HG02938 (cell line): ENCODE measurements around the gene CD200R1.

Source experiments
- ATAC-seq: cut with Tn5 transposase; IDR thresholded peaks from one replicate; pipeline ENCODE4 v1.9.1; 2021; ENCODE audit warnings: mild to moderate bottlenecking, moderate library complexity; ENCODE audit not compliant: unreplicated experiment

The CD200R1 gene, protein sequence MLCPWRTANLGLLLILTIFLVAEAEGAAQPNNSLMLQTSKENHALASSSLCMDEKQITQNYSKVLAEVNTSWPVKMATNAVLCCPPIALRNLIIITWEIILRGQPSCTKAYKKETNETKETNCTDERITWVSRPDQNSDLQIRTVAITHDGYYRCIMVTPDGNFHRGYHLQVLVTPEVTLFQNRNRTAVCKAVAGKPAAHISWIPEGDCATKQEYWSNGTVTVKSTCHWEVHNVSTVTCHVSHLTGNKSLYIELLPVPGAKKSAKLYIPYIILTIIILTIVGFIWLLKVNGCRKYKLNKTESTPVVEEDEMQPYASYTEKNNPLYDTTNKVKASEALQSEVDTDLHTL

DNA sequence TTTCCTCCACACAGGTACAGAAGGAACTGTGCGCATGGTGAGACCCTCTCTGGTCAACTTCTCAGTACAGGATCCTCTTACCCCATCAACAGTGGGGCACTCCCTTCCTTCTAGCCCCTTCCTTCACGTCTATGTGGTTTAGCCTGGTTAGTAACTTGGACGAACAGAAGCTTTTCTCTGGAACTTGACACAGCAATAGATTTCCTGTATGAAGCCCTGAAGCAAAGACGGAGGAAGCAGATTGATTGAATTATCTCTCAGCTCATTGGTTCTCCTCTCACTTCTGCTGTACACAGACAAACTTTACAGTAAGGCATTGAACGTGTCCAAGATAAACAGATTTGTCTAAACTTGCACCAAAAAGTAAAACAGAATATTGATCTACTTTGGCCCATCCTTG is at the start of gene CD200R1:
TSS of gene CD200R1 (minus strand) at position 210 of the 400 bp plus-strand sequence. CDS start 246 bp downstream, outside the sequence.
- ATAC-seq = no peak

GRCh38 chr3:113021471-113021870 is 46.6 kb upstream of the CD200R1 start:
- no peak for ATAC-seq

- peak; percentile 85 for ATAC-seq
Observed at GRCh38 chr3:113019182-113020137, 44.6 kb upstream of the CD200R1 start.

- no peak for ATAC-seq
Observed at GRCh38 chr3:113018536-113019181, 43.8 kb upstream of the CD200R1 start.

DNA sequence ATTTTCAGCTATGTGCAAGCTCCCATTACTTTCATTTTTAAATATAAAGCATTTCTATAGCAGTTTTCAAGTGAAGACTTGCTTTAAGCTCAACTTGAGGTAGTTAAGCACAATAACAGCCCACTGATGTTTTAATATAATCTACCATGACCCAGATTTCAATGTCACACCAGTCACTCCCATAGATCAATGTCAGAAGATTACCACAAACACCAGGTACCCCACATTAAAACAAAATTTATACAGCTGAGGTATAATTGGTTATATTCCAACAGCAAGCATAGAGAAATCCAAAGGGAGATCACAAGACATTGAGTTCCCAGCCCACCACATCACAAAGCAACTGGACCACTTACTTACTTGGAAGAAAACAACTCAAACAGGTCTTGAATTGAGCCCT is 38.7 kb upstream of the CD200R1 start:
- ATAC-seq = no peak

DNA sequence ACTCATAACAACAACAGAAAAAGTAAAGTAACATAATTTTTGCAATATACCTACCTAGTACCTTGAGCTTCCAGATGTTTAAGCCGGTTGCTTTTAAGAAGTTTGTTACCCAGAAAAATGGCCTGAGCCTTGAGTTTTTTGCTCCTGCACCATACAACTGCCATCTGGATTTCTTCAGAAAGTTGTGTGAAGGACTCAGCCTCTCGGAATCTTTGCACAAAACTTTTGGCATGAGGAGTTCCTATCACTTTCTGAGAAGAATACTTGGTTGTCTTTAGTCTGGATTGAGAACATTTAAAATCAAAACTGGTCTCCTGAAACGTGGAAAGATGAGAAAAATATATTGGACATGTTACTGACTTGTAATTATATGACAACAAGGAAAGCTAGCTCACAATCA is 33.2 kb upstream of the CD200R1 start:
- no peak for ATAC-seq

DNA sequence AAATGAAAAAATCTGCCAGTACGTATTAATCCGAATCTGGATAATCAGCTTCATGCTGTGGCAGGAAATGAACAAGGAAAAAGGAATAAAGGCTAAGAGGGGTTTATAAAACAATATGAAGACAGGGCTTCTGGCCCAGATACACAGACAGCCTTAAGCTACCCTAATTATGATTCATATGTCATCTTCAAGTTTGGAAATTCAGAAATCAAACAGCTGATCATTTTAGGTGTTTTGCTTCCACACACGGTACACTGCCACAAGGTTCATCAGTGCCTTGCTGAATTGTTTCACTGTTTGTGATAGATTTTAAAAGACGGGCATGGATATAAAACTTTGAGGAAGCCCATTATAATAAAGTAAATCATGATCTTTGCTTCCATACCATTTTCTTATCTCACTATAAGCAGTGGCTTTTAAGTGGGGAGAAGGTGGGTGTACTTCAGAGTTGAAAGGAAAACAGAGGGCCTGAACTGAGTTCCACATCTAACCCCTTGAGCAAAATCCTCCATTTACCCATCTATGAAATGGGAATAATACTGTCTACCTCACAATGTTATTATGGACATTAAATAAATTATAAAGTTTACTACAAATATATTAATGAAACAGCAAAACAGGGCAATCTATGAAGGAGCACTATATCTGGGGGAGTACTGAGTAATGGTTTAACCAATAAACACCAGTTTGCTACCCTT is 31.6 kb upstream of the CD200R1 start:
- no peak for ATAC-seq

DNA sequence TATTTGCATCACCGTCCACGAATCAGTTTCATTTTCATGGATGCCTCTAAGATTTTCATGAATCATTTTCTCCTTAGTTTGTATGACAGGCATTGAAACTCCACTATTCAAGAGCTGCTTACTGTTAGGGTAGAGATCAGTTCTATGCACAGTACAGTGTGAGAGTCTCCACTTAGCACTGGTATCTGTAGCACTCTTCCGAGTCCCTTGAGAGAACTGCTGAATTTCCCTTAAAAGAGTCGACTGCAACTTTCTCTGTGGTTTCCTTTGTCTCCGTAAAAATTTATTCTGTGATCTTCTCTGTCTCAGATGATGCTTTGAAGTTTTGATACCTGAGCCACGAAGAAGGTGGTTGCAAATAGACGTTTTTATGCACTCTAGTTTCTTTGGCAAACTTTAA is 30.7 kb upstream of the CD200R1 start:
- ATAC-seq = no peak

- no peak for ATAC-seq
Observed at GRCh38 chr3:113002679-113003078, 27.8 kb upstream of the CD200R1 start.

DNA sequence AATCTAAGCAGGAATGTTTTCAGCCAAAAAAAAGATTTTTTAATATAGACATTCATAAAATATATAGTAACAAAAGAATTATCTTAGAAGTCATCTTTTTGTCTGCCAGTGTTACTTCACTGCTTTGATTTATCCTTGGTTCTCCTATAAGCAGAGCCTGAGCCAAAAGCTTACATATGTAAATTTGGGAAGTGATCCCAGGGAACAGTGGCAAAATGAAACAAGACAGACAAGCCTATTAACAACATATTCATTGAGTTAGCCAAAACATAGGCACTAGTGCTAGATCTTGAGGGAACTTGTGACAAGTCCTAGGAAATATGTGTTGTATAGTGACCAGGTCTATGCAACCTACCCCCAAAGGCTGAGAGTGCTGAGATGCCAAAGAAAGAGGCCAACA is 27.1 kb upstream of the CD200R1 start:
- no peak for ATAC-seq

DNA sequence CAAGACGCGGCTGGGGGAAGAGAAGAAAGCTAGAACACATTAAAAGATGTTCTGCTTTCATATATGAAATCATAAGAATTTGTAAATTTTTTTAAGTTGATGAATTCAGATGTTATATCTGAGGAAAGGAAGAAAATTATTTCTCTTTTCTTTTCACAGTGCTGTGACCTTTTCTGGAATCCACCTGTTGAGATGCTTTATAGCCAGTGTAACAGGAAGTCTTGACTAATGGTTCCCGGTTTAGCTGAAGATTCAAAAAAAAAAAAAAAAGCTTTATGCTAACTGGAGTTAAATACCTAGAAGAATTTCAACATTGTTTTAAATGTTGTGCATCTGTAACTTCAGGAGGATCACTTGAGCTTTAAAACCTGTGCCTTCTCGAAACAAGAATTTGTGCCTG is 25.8 kb upstream of the CD200R1 start:
- no peak for ATAC-seq

DNA sequence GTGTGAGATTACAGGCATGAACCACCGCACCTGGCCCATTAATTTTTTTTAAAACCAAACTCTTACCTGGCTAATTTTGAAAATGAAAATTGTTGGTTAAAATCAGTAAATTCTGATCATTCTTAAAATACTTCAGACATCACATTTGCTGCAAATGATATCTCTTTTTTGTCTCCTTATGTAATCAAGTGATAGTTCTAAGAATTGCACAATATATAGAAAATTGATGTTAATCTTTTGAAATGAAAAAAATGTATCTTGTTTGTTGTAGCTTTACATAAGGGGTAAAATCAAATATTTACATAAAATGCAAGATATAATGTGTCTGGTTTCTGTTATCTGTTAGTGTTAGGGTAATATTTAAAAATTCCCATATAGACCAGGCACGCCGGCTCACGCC is 20.9 kb upstream of the CD200R1 start:
- no peak for ATAC-seq

- ATAC-seq = peak; percentile 92
Observed at GRCh38 chr3:112990672-112991602, 16.0 kb upstream of the CD200R1 start, which contains the start of gene GTPBP8. Gene GTPBP8 (plus strand): TSS chr3:112990984. CDS start chr3:112991000, 16 bp downstream.

GRCh38 chr3:112987710-112988334 is 12.9 kb upstream of the CD200R1 start:
- ATAC-seq = no peak

- ATAC-seq = no peak
Observed at GRCh38 chr3:112984485-112984884, 9.6 kb upstream of the CD200R1 start.

- no peak for ATAC-seq
Observed at GRCh38 chr3:112982710-112983109, 7.8 kb upstream of the CD200R1 start.

GRCh38 chr3:112980080-112980479 is 5.2 kb upstream of the CD200R1 start:
- no peak for ATAC-seq

DNA sequence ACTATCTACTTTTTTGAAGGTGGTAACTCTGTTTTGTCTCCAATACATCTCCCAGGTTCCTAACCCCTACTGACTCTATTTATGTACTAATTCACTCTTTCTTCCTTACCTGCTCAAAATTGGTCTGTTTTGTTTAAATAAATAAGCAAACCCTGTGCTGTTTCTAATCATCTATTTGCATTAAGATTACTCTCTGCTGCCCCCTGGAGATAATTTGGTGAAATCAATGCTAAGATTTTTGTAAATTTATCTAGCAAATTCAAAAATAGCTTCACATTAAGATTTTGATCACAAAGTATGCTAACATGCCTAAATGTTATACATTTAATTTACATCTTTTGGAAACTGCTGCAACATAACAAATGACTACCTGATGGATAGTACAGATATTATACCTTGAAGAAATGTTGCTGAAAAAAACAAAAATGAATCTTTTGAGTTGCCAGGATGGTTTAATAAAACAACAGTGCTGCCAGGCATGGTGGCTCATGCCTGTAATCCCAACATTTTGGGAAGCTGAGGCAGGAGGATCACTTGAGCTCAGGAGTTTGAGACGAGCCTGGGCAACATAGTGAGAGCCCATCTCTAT is 4.4 kb upstream of the CD200R1 start:
- ATAC-seq = no peak

DNA sequence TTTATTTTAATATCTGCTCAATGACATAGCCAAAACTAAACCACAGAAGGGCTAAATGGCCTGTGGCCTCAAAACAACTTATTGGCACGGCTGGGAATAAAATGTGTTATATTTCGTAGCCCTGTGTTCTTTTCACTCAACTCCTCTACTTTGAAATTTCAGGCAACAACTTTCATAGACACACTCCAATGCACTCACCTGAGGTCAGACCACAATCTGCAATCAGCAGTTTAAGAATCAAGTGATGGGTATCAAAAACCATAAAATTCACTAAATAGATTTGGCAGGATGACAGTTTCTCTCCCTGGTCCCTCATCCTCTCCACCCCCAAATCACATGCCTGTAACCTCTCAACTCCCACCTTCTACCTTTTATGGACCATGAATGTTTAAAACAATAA is 2.0 kb upstream of the CD200R1 start:
- no peak for ATAC-seq
